Gastrocnemius medialis (tissue), 4 donors: ENCODE results near the gene IFNE. TPM values are rescaled to one million over a fixed set of nuclear protein-coding genes. Genes with fewer than 3 reads are reported as not detected.

Experiments used
- ATAC-seq, 2 donors: fragments of 150-250 bp; one replicate each; pipeline ENCODE4 v1.9.1; 2016
- DNase-seq, 2 donors: peaks; one replicate each; pipeline ENCODE4 v3.0.0-alpha.2; 2019
- H3K27ac ChIP-seq, 4 donors: fragments of 200-600 bp; sonication (generic); 1 replicate in 1 of 4; 2 replicates in 3 of 4; pipeline ENCODE4 v1.5.1; 2016 to 2018; ENCODE audit warnings: mild to moderate bottlenecking in 2 of 4, moderate library complexity in 1 of 4
- H3K27me3 ChIP-seq, 3 donors: fragments of 200-600 bp; sonication (generic) in 2 of 3; 1 replicate in 1 of 3; 2 replicates in 2 of 3; pipeline versions ENCODE4 v1.5.1 to v1.6.0; 2016 to 2019; ENCODE audit warnings: mild to moderate bottlenecking in 1 of 3, moderate library complexity in 1 of 3
- H3K36me3 ChIP-seq, 2 donors: fragments of 200-600 bp; sonication (generic) in 1 of 2; one replicate each; pipeline ENCODE4 v1.5.1; 2017 to 2018
- H3K4me1 ChIP-seq, 2 donors: fragments of 200-600 bp; sonication (generic) in 1 of 2; one replicate each; pipeline ENCODE4 v1.5.1; 2016 to 2017; ENCODE audit warnings: mild to moderate bottlenecking in 2 of 2
- H3K4me3 ChIP-seq, 4 donors: fragments of 200-600 bp; sonication (generic) in 3 of 4; 1 replicate in 1 of 4; 2 replicates in 3 of 4; pipeline ENCODE4 v1.5.1; 2016 to 2019; ENCODE audit warnings: mild to moderate bottlenecking in 2 of 4
- H3K9me3 ChIP-seq, 3 donors: fragments of 200-600 bp; sonication (generic) in 2 of 3; 1 replicate in 1 of 3; 2 replicates in 2 of 3; pipeline ENCODE4 v1.5.1; 2016 to 2019
- CTCF ChIP-seq, 5 experiments: fragments of 450-650 bp in 3 of 5; fragments of 200-600 bp in 2 of 5; sonication (generic) in 2 of 5; IDR thresholded peaks in 4 of 5; conservative IDR thresholded peaks in 1 of 5; 1 replicate in 4 of 5; 2 replicates in 1 of 5; pipeline ENCODE4 v1.5.1; 2016 to 2019; ENCODE audit warnings: antibody characterized with exemption in 5 of 5, mild to moderate bottlenecking in 3 of 5, moderate library complexity in 3 of 5
- POLR2A ChIP-seq, 2 donors: fragments of 450-650 bp; IDR thresholded peaks; one replicate each; pipeline ENCODE4 v1.6.1; 2017; ENCODE audit warnings: antibody characterized with exemption in 2 of 2, mild to moderate bottlenecking in 2 of 2, moderate library complexity in 2 of 2
- in situ Hi-C, 4 donors: fragments of 200-750 bp; cut with MboI; loops; one replicate each; pipeline versions ENCODE4 v1.15.0 to v1.8.0; 2017; ENCODE audit warnings: low sequenced_read_pairs in 4 of 4
- intact Hi-C: fragments of 100-400 bp; cut with DNase I; formaldehyde crosslinking; loops from one replicate; pipeline ENCODE4 v1.15.1; 2023; ENCODE audit warnings: low total_unique reads
- total RNA-seq, 4 donors: library from RNA; depleted of rRNA; stranded (reverse); fragments of >200 nt; gene quantifications; one replicate each; pipeline versions ENCODE4 v1.1.0 to v1.2.3, GENCODE V29; 2016

Gene IFNE
- total RNA-seq, 4 donors from 2014 or later: not detected

GRCh38 chr9:21502586-21502985 lies 20.5 kb upstream of the IFNE start:
- no peak for TF ChIP-seq POLR2A (IDR thresholded peaks at IDR 0.05)
- TF ChIP-seq CTCF (IDR thresholded peaks at IDR 0.05 in 4 of 5, conservative IDR thresholded peaks at IDR 0.05 in 1 of 5): no peak
- no peak for DNase-seq
- in situ Hi-C loops: no loop called here

GRCh38 chr9:21499912-21500311 lies 17.8 kb upstream of the IFNE start:
- intact Hi-C loops (no loop called here), in situ Hi-C loops (no loop called here)
- Histone ChIP-seq H3K4me1 (no peaks in the 10 kb centered on the region), H3K27me3 (no peaks in the 10 kb centered on the region), H3K4me3 (no peak overlapping the region), H3K36me3 (no peaks in the 10 kb centered on the region), H3K27ac (no peak overlapping the region), H3K9me3 (no peaks in the 10 kb centered on the region)
- TF ChIP-seq CTCF (IDR thresholded peaks at IDR 0.05 in 4 of 5, conservative IDR thresholded peaks at IDR 0.05 in 1 of 5): no peak
- TF ChIP-seq POLR2A (IDR thresholded peaks at IDR 0.05): no peak
- DNase-seq: no peak
- no peak for ATAC-seq

More at GRCh38 chr9:21502586-21502985, 20.5 kb upstream of the IFNE start:
- H3K27ac ChIP-seq: no peak overlapping the region
- no peaks in the 10 kb centered on the region for H3K27me3 ChIP-seq
- ATAC-seq: no peak
- no peaks in the 10 kb centered on the region for H3K4me1 ChIP-seq
- H3K4me3 ChIP-seq: no peak overlapping the region
- H3K36me3 ChIP-seq: no peaks in the 10 kb centered on the region
- intact Hi-C loops: no loop called here
- H3K9me3 ChIP-seq: no peaks in the 10 kb centered on the region

GRCh38 chr9:21491756-21492155 lies 9.6 kb upstream of the IFNE start:
- in situ Hi-C loops (no loop called here), intact Hi-C loops (no loop called here)
- no peaks in the 10 kb centered on the region for H3K9me3 ChIP-seq
- H3K4me1 ChIP-seq: no peaks in the 10 kb centered on the region
- DNase-seq (no peak), ATAC-seq (no peak)
- no peaks in the 10 kb centered on the region for H3K27me3 ChIP-seq
- no peak overlapping the region for H3K4me3 ChIP-seq
- H3K27ac ChIP-seq: no peak overlapping the region
- no peaks in the 10 kb centered on the region for H3K36me3 ChIP-seq
- no peak for TF ChIP-seq POLR2A (IDR thresholded peaks at IDR 0.05)
- no peak for TF ChIP-seq CTCF (IDR thresholded peaks at IDR 0.05 in 4 of 5, conservative IDR thresholded peaks at IDR 0.05 in 1 of 5)

- no peak overlapping the region for H3K27ac ChIP-seq
- H3K9me3 ChIP-seq: no peaks in the 10 kb centered on the region
- no peaks in the 10 kb centered on the region for H3K36me3 ChIP-seq
- intact Hi-C loops: no loop called here
- DNase-seq: no peak
- H3K4me1 ChIP-seq: no peaks in the 10 kb centered on the region
- in situ Hi-C loops: no loop called here
- ATAC-seq: no peak
- H3K4me3 ChIP-seq: no peak overlapping the region
- no peaks in the 10 kb centered on the region for H3K27me3 ChIP-seq
- no peak for TF ChIP-seq POLR2A (IDR thresholded peaks at IDR 0.05)
- no peak for TF ChIP-seq CTCF (IDR thresholded peaks at IDR 0.05 in 4 of 5, conservative IDR thresholded peaks at IDR 0.05 in 1 of 5)
These were observed 550 bp downstream of the IFNE start for GRCh38 chr9:21481470-21482056.

GRCh38 chr9:21479152-21479702 lies 2.9 kb downstream of the IFNE start:
- DNase-seq (no peak), ATAC-seq (no peak)
- H3K27ac ChIP-seq: no peak overlapping the region
- intact Hi-C loops (no loop called here), in situ Hi-C loops (no loop called here)
- H3K9me3 ChIP-seq: no peaks in the 10 kb centered on the region
- no peak overlapping the region for H3K4me3 ChIP-seq
- peaks cover 0 to 3% (median 0%) of the 10 kb centered on the region in 3 donors for H3K27me3 ChIP-seq
- no peaks in the 10 kb centered on the region for H3K36me3 ChIP-seq
- TF ChIP-seq CTCF (IDR thresholded peaks at IDR 0.05 in 4 of 5, conservative IDR thresholded peaks at IDR 0.05 in 1 of 5) (no peak), POLR2A (IDR thresholded peaks at IDR 0.05) (no peak)
- H3K4me1 ChIP-seq: no peaks in the 10 kb centered on the region
